A549 (cell line): Measurements from ENCODE around the gene OLFM1.

Source experiments
- BHLHE40 ChIP-seq: IDR thresholded peaks from 2 replicates; pipeline ENCODE4 v1.6.1; 2012; ENCODE audit warnings: low read depth, low read length, inconsistent platforms
- CHD2 ChIP-seq: fragments of 150-350 bp; IDR thresholded peaks from 2 replicates; pipeline ENCODE4 v1.6.1; 2014; ENCODE audit warnings: low read length; ENCODE audit not compliant: partially characterized antibody
- CHD4 ChIP-seq: fragments of 200-600 bp; sonication (generic); IDR thresholded peaks from 2 replicates; pipeline ENCODE4 v1.6.1; 2016; ENCODE audit warnings: antibody characterized with exemption, mild to moderate bottlenecking, borderline replicate concordance
- POLR2A ChIP-seq: IDR thresholded peaks from 2 replicates; pipeline ENCODE4 v1.6.1; 2012; ENCODE audit warnings: mild to moderate bottlenecking, low read length
- TF ChIP-seq, protein P1 (sequence below): fragments of 200-600 bp; sonication (generic); IDR thresholded peaks from 2 replicates; pipeline ENCODE4 v1.6.1; 2016; ENCODE audit warnings: antibody characterized with exemption, mild to moderate bottlenecking, moderate library complexity
- TF ChIP-seq, protein P2 (sequence below): fragments of >200 bp; sonication (Bioruptor Twin); formaldehyde crosslinking; IDR thresholded peaks from 3 replicates; pipeline ENCODE4 v1.5.1; 2016

DNA sequence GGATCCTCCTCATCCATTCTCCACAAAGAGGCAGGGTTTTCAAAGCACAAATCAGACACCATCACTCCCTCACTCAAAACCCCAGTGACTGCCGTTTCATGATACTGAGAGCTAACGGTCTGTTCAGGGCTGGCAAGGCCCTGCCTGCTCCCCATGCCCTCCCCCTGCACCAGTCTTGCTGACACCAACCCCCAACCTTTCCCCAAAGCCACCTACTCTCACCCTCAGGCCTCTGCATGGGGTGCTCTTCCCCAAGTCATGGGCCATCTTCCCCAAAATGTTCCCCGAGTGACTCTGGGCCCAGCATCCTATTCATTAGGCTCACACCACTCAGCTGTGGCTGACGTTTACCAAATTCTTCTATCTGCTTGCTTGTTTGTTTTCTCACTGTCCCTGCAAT, 21.7 kb upstream of the OLFM1 start:
- TF ChIP-seq, protein P1, sequence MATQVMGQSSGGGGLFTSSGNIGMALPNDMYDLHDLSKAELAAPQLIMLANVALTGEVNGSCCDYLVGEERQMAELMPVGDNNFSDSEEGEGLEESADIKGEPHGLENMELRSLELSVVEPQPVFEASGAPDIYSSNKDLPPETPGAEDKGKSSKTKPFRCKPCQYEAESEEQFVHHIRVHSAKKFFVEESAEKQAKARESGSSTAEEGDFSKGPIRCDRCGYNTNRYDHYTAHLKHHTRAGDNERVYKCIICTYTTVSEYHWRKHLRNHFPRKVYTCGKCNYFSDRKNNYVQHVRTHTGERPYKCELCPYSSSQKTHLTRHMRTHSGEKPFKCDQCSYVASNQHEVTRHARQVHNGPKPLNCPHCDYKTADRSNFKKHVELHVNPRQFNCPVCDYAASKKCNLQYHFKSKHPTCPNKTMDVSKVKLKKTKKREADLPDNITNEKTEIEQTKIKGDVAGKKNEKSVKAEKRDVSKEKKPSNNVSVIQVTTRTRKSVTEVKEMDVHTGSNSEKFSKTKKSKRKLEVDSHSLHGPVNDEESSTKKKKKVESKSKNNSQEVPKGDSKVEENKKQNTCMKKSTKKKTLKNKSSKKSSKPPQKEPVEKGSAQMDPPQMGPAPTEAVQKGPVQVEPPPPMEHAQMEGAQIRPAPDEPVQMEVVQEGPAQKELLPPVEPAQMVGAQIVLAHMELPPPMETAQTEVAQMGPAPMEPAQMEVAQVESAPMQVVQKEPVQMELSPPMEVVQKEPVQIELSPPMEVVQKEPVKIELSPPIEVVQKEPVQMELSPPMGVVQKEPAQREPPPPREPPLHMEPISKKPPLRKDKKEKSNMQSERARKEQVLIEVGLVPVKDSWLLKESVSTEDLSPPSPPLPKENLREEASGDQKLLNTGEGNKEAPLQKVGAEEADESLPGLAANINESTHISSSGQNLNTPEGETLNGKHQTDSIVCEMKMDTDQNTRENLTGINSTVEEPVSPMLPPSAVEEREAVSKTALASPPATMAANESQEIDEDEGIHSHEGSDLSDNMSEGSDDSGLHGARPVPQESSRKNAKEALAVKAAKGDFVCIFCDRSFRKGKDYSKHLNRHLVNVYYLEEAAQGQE = no peak
- TF ChIP-seq CHD4 (no peak), CHD2 (no peak), POLR2A (no peak), BHLHE40 (no peak)
- TF ChIP-seq, protein P2, sequence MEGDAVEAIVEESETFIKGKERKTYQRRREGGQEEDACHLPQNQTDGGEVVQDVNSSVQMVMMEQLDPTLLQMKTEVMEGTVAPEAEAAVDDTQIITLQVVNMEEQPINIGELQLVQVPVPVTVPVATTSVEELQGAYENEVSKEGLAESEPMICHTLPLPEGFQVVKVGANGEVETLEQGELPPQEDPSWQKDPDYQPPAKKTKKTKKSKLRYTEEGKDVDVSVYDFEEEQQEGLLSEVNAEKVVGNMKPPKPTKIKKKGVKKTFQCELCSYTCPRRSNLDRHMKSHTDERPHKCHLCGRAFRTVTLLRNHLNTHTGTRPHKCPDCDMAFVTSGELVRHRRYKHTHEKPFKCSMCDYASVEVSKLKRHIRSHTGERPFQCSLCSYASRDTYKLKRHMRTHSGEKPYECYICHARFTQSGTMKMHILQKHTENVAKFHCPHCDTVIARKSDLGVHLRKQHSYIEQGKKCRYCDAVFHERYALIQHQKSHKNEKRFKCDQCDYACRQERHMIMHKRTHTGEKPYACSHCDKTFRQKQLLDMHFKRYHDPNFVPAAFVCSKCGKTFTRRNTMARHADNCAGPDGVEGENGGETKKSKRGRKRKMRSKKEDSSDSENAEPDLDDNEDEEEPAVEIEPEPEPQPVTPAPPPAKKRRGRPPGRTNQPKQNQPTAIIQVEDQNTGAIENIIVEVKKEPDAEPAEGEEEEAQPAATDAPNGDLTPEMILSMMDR = no peak
